Neuronal stem cell (in vitro differentiated cells): ENCODE results near the gene RAB11FIP3.
"Not testable (repeated sequence)": the region's sequence is repeated elsewhere in the genome, so short reads cannot be mapped to it uniquely, and the experiment has no call there.

ENCODE experiments used
- DNase-seq: peaks from one replicate; pipeline ENCODE4 v3.0.0-alpha.2; 2013; ENCODE audit warnings: low spot score
- H2AFZ ChIP-seq: one replicate; pipeline ENCODE4 v1.6.1; 2013; ENCODE audit warnings: mild to moderate bottlenecking, low read length, inconsistent platforms
- H2AK5ac ChIP-seq: 2 replicates; pipeline ENCODE4 v1.6.1; 2013; ENCODE audit warnings: low read depth, mild to moderate bottlenecking, inconsistent platforms, low read length, moderate library complexity, mixed read lengths
- H2BK120ac ChIP-seq: 2 replicates; pipeline ENCODE4 v1.6.1; 2013; ENCODE audit warnings: low read depth, mild to moderate bottlenecking, inconsistent platforms, low read length, moderate library complexity, mixed read lengths
- H2BK12ac ChIP-seq: one replicate; pipeline ENCODE4 v1.6.1; 2013; ENCODE audit warnings: low read length, inconsistent platforms
- H2BK15ac ChIP-seq: 2 replicates; pipeline ENCODE4 v1.6.1; 2013; ENCODE audit warnings: mild to moderate bottlenecking, low read length, inconsistent platforms, mixed read lengths
- H2BK5ac ChIP-seq: one replicate; pipeline ENCODE4 v1.6.1; 2013; ENCODE audit warnings: inconsistent platforms, mild to moderate bottlenecking, low read length, moderate library complexity
- H3K14ac ChIP-seq: one replicate; pipeline ENCODE4 v1.6.1; 2013; ENCODE audit warnings: low read length, inconsistent platforms
- H3K18ac ChIP-seq: 2 replicates; pipeline ENCODE4 v1.6.1; 2013; ENCODE audit warnings: low read length, inconsistent platforms
- H3K23ac ChIP-seq: 2 replicates; pipeline ENCODE4 v1.6.1; 2013; ENCODE audit warnings: low read depth, mild to moderate bottlenecking, mixed read lengths, low read length, inconsistent platforms; ENCODE audit not compliant: poor library complexity
- H3K27ac ChIP-seq: replicated peaks from 3 replicates; pipeline ENCODE4 v1.5.1; 2013; ENCODE audit warnings: low read length, inconsistent platforms
- H3K27me3 ChIP-seq, 3 experiments: 2 replicates each; pipeline ENCODE4 v1.6.1; 2013; ENCODE audit warnings: low read length in 3 of 3, mild to moderate bottlenecking in 2 of 3, inconsistent platforms in 1 of 3, low read depth in 1 of 3, mixed read lengths in 1 of 3, moderate library complexity in 1 of 3; ENCODE audit not compliant: control insufficient read depth in 3 of 3, insufficient read depth in 3 of 3
- H3K36me3 ChIP-seq, 2 donors: replicated peaks in 1 of 2; 2 replicates each; pipeline ENCODE4 v1.6.1; 2013; ENCODE audit warnings: low read length in 2 of 2; ENCODE audit not compliant: control insufficient read depth in 2 of 2, insufficient read depth in 2 of 2
- H3K4ac ChIP-seq: 2 replicates; pipeline ENCODE4 v1.6.1; 2013; ENCODE audit warnings: inconsistent platforms, mild to moderate bottlenecking, low read length, moderate library complexity
- H3K4me1 ChIP-seq, 2 donors: 1 replicate in 1 of 2; 2 replicates in 1 of 2; pipeline ENCODE4 v1.6.1; 2013; ENCODE audit warnings: low read length in 2 of 2, low read depth in 1 of 2; ENCODE audit not compliant: control insufficient read depth in 2 of 2, insufficient read depth in 1 of 2
- H3K4me2 ChIP-seq: one replicate; pipeline ENCODE4 v1.6.1; 2013; ENCODE audit warnings: mild to moderate bottlenecking, low read length, inconsistent platforms; ENCODE audit not compliant: insufficient read depth, poor library complexity, severe bottlenecking
- H3K4me3 ChIP-seq, 2 donors: 2 replicates each; pipeline ENCODE4 v1.5.1; 2013; ENCODE audit warnings: low read length in 2 of 2, mild to moderate bottlenecking in 2 of 2, inconsistent platforms in 1 of 2, moderate library complexity in 1 of 2
- H3K79me1 ChIP-seq: one replicate; pipeline ENCODE4 v1.6.1; 2013; ENCODE audit warnings: low read depth, mild to moderate bottlenecking, inconsistent platforms, low read length, moderate library complexity
- H3K9ac ChIP-seq: one replicate; pipeline ENCODE4 v1.6.1; 2013; ENCODE audit warnings: mild to moderate bottlenecking, low read depth, low read length, inconsistent platforms; ENCODE audit not compliant: poor library complexity
- H3K9me3 ChIP-seq, 2 donors: replicated peaks in 1 of 2; 2 replicates each; pipeline versions ENCODE3 to v1.6.1; 2013; ENCODE audit warnings: low read length in 2 of 2, mild to moderate bottlenecking in 2 of 2, inconsistent platforms in 1 of 2, low read depth in 1 of 2, mixed read lengths in 1 of 2, moderate library complexity in 1 of 2; ENCODE audit not compliant: control insufficient read depth in 2 of 2, insufficient read depth in 1 of 2
- H4K8ac ChIP-seq: one replicate; pipeline ENCODE4 v1.6.1; 2013; ENCODE audit warnings: low read depth, mild to moderate bottlenecking, inconsistent platforms, low read length, moderate library complexity
- H4K91ac ChIP-seq: one replicate; pipeline ENCODE4 v1.6.1; 2013; ENCODE audit warnings: low read length, low read depth, mild to moderate bottlenecking, inconsistent platforms; ENCODE audit not compliant: poor library complexity
- WGBS, 2 donors: extraction: QIAGEN DNeasy Blood & Tissue Kit; methylation state at CpG; one replicate each; pipeline ENCODE4 v1.1.7; 2013; ENCODE audit warnings: missing lambda C conversion rate in 2 of 2, mixed read lengths in 1 of 2; ENCODE audit not compliant: insufficient read length in 2 of 2, insufficient replicate concordance in 1 of 2; ENCODE audit errors: extremely low coverage in 2 of 2; 5-methylcytosine and 5-hydroxymethylcytosine counted together

RAB11FIP3 gene

GRCh38 chr16:415170-415498 lies 10.3 kb upstream of the RAB11FIP3 start:
- not testable (repeated sequence) for H3K9ac ChIP-seq, H2BK15ac ChIP-seq, H3K4me1 ChIP-seq, DNase-seq, H3K36me3 ChIP-seq, H2BK120ac ChIP-seq, H3K9me3 ChIP-seq, H3K4ac ChIP-seq, H3K79me1 ChIP-seq, H2AK5ac ChIP-seq, H2BK12ac ChIP-seq, H3K18ac ChIP-seq, H3K4me2 ChIP-seq, H4K91ac ChIP-seq, H3K27ac ChIP-seq, H3K4me3 ChIP-seq, H4K8ac ChIP-seq, H3K23ac ChIP-seq, H2BK5ac ChIP-seq, H3K27me3 ChIP-seq, H2AFZ ChIP-seq, H3K14ac ChIP-seq
- WGBS, 2 donors = no CpG with 5 or more reads among the region's 3 CpGs

GRCh38 chr16:422179-422578 lies 3.3 kb upstream of the RAB11FIP3 start:
- H2AFZ ChIP-seq, H4K91ac ChIP-seq, H3K36me3 ChIP-seq, H3K18ac ChIP-seq, H2BK5ac ChIP-seq, H3K4me2 ChIP-seq, H3K14ac ChIP-seq, H4K8ac ChIP-seq, H3K4me3 ChIP-seq, H3K9ac ChIP-seq, H2BK15ac ChIP-seq, H3K9me3 ChIP-seq, H2BK120ac ChIP-seq, DNase-seq, H2BK12ac ChIP-seq, H3K27ac ChIP-seq, H2AK5ac ChIP-seq, H3K4ac ChIP-seq, H3K23ac ChIP-seq, H3K4me1 ChIP-seq: not testable (repeated sequence)
- peaks cover 11 to 18% (median 12%) of the 10 kb centered on the region in 3 experiments for H3K27me3 ChIP-seq
- peaks cover 11% of the 10 kb centered on the region for H3K79me1 ChIP-seq
- WGBS, 2 donors = no CpG with 5 or more reads among the region's 13 CpGs

- Histone ChIP-seq H3K79me1 (peaks cover 15% of the 10 kb centered on the region), H3K4me1 (peaks cover 7 to 14% of the 10 kb centered on the region in 2 donors), H2BK120ac (peak overlapping the region; percentile 16), H3K27me3 (peaks cover 11 to 18% (median 12%) of the 10 kb centered on the region in 3 experiments), H3K36me3 (peaks cover 4 to 20% of the 10 kb centered on the region in 2 donors), H2BK12ac (no peak overlapping the region), H2AFZ (no peak overlapping the region), H3K9me3 (no peaks in the 10 kb centered on the region), H3K4ac (no peak overlapping the region), H4K8ac (no peak overlapping the region), H2AK5ac (no peak overlapping the region), H3K4me2 (no peak overlapping the region), H2BK15ac (no peak overlapping the region), H3K4me3 (no peak overlapping the region), H4K91ac (no peak overlapping the region), H3K9ac (no peak overlapping the region), H3K27ac (no peak overlapping the region), H3K23ac (no peak overlapping the region), H3K14ac (no peak overlapping the region), H2BK5ac (no peak overlapping the region), H3K18ac (peak overlapping the region; percentile 42)
- no peak for DNase-seq
- no CpG with 5 or more reads among the region's 20 CpGs for WGBS, 2 donors
Measured at GRCh38 chr16:424033-424622, 1.3 kb upstream of the RAB11FIP3 start.

GRCh38 chr16:424623-425081 lies 797 bp upstream of the RAB11FIP3 start:
- Histone ChIP-seq H3K36me3 (peaks cover 4 to 24% of the 10 kb centered on the region in 2 donors), H3K14ac (no peak overlapping the region), H2BK120ac (no peak overlapping the region), H3K4me2 (peak overlapping the region; percentile 100), H3K9ac (peak overlapping the region; percentile 96), H3K27ac (no peak overlapping the region), H2BK15ac (peak overlapping the region; percentile 98), H4K91ac (no peak overlapping the region), H3K4me1 (peaks cover 7 to 14% of the 10 kb centered on the region in 2 donors), H3K9me3 (no peaks in the 10 kb centered on the region), H2AK5ac (peak overlapping the region; percentile 79), H2AFZ (peak overlapping the region; percentile 98), H3K79me1 (peaks cover 15% of the 10 kb centered on the region), H3K27me3 (peaks cover 11 to 18% (median 12%) of the 10 kb centered on the region in 3 experiments), H3K4ac (no peak overlapping the region), H2BK5ac (peak overlapping the region; percentile 66), H3K18ac (no peak overlapping the region), H4K8ac (no peak overlapping the region), H2BK12ac (no peak overlapping the region), H3K4me3 (peak overlapping the region; percentile 80 to 87), H3K23ac (peak overlapping the region; percentile 98)
- no CpG with 5 or more reads among the region's 31 CpGs for WGBS, 2 donors
- DNase-seq = no peak
